Vagina (tissue), 2 donors: ENCODE results near the gene RABGEF1.
A peak's percentile ranks its signal among the peaks of the same experiment; 100 is the strongest.
"Not testable (repeated sequence)": the region's sequence is repeated elsewhere in the genome, so short reads cannot be mapped to it uniquely, and the experiment has no call there.

Experiments used
- POLR2A ChIP-seq, 2 donors: fragments of 450-650 bp; IDR thresholded peaks; one replicate each; pipeline ENCODE4 v1.6.1; 2017; ENCODE audit warnings: antibody characterized with exemption in 2 of 2, mild to moderate bottlenecking in 2 of 2, moderate library complexity in 2 of 2
- POLR2AphosphoS5 ChIP-seq, 2 donors: sonication (generic); formaldehyde crosslinking; IDR thresholded peaks; one replicate each; pipeline ENCODE4 v1.9.0; 2017; ENCODE audit warnings: antibody characterized with exemption in 2 of 2, mild to moderate bottlenecking in 2 of 2, low read depth in 1 of 2; ENCODE audit not compliant: insufficient read depth in 1 of 2
- TF ChIP-seq, protein P1 (sequence below), 3 experiments: fragments of 450-650 bp in 2 of 3; fragments of 200-600 bp in 1 of 3; sonication (generic) in 1 of 3; IDR thresholded peaks; one replicate each; pipeline ENCODE4 v1.5.1; 2017 to 2019; ENCODE audit warnings: antibody characterized with exemption in 3 of 3, mild to moderate bottlenecking in 2 of 3, moderate library complexity in 2 of 3

DNA sequence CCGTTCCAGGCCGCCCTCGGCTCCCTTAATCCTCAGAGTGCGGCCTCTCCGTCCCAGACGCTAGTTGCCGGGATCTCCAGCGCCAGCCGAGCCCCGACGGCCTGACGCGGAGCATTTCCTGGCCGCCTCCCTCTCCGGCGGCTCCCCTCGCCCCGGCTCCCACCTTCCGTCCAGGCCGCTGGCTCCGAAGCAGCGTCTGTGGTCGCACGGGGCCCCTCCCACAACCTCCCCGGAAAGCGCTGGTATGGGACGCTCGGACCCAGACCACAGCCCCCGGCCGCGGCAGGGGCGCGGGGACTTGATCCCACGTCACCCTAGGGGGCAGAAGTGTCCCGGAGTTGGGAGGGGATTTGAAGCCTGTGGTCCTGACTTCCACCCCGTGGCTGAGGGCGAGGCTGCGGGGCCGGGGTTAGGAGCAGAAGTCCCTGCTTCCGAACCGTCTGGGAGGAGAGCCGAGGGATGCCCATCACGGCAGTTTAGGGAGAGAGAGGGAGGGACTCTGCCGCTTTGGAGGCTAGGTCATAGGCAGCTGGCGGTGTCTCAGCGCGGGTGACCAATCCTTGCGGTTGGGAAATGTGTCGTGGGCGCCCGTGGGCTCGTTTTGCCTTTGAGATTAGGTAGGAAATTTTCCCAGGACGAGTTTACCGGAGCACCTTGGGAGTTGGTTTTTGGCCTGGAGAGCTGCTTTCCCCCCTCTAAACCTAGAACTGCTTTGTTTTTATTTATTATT, 612 bp downstream of the RABGEF1 start:
- TF ChIP-seq, protein P1, sequence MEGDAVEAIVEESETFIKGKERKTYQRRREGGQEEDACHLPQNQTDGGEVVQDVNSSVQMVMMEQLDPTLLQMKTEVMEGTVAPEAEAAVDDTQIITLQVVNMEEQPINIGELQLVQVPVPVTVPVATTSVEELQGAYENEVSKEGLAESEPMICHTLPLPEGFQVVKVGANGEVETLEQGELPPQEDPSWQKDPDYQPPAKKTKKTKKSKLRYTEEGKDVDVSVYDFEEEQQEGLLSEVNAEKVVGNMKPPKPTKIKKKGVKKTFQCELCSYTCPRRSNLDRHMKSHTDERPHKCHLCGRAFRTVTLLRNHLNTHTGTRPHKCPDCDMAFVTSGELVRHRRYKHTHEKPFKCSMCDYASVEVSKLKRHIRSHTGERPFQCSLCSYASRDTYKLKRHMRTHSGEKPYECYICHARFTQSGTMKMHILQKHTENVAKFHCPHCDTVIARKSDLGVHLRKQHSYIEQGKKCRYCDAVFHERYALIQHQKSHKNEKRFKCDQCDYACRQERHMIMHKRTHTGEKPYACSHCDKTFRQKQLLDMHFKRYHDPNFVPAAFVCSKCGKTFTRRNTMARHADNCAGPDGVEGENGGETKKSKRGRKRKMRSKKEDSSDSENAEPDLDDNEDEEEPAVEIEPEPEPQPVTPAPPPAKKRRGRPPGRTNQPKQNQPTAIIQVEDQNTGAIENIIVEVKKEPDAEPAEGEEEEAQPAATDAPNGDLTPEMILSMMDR (IDR thresholded peaks at IDR 0.05) = peak in 1 of 3 experiments; percentile 4
- not testable (repeated sequence) for TF ChIP-seq POLR2AphosphoS5 (IDR thresholded peaks at IDR 0.05; ENCODE audit: insufficient read depth in 1 of 2, low read depth in 1 of 2); POLR2A (IDR thresholded peaks at IDR 0.05)
